Fibroblast of skin of left quadriceps (primary cell): ENCODE results near the gene CLCN4.

Experiments used
- DNase-seq, 2 experiments: peaks; one replicate each; pipeline ENCODE4 v3.0.0-alpha.2; 2013; ENCODE audit warnings: low read depth in 2 of 2

Gene CLCN4

DNA sequence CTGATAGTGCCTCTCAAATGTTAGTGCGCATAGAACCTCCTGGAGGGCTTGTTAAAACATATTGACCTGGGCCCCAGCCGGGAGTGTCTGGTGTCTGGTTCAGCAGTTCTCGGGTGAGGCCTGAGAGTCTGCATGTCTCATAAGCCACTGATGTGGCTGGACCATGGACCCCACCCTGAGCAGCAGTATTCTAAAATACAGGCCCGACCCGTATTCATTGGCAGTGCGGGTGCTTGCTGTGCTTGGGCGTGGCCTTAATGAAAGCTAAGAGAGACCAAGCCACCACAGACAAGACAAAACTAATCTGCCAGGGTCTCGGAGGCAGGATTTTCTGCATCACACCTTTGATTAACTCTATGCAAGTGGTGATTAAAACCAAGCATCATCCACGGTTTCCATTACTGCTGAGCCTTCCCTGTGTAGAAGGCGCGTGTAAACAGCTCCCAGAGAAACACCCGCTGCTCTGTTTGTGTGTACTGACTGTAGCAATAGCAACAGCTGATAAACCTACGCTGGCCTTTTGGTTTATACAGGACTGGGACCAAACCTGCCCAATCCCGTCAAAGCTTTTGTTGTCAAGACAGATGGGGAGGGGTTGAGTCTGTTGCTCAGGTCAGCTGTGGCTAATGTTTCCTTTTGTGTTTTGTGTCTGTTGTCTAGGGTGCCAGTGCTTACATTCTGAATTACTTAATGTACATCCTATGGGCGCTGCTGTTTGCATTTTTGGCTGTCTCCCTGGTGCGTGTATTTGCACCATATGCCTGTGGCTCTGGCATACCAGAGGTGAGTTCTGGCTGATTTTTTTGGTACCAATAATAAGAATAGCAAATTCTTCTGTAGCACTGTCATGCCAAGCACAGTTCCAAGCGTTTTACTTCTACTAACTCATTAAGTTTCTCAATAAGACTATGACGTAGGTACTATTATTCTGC lies 40.8 kb downstream of the CLCN4 start:
- no peak for DNase-seq

- peak; percentile 31 to 32 for DNase-seq
These were observed 41.5 kb downstream of the CLCN4 start for GRCh38 chrX:10198254-10198653.

- DNase-seq: peak in 1 of 2 experiments; percentile 24
These were observed 42.4 kb downstream of the CLCN4 start for GRCh38 chrX:10199212-10199611.

- DNase-seq: no peak
These were observed 46.8 kb downstream of the CLCN4 start for GRCh38 chrX:10203617-10204016.

GRCh38 chrX:10206317-10206716 lies 49.5 kb downstream of the CLCN4 start:
- DNase-seq: no peak

- no peak for DNase-seq
These were observed 51.6 kb downstream of the CLCN4 start for GRCh38 chrX:10208281-10208856.

DNA sequence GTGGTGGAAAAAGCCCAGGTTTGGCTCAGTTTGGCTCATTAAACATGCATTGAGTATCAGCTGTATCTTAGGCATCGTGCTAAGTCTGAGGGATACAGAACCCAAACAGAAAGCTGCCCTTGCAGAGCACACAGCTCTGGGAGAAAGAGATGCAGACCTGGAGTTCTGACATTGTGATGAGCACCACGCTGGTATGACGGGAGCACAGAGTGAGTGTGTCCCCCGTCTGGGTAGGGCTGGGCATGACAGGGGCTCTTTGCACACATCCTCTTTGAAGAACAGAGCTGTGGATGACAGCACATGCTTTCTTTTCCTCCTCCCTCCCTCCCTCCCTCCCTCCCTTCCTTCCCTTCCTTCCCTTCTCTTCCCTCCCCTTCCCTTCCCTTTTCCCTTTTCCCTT lies 52.2 kb downstream of the CLCN4 start:
- DNase-seq: no peak

DNA sequence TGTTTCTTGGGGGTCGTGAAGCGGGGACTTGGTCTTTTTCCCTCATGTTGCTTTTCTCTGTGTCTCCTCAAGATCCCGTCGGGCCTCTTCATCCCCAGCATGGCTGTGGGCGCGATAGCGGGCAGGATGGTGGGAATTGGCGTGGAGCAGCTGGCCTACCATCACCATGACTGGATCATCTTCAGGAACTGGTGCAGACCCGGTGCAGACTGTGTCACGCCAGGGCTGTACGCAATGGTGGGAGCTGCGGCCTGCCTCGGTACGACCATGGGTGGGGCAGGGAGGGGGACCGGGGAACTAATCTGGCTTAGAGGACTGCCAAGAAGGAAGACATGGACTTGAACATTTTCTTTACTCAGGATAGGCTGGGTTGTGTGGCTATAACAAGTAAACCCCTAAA lies 55.6 kb downstream of the CLCN4 start:
- DNase-seq: no peak

- no peak for DNase-seq
These were observed 56.9 kb downstream of the CLCN4 start for GRCh38 chrX:10213716-10214115.

- no peak for DNase-seq
These were observed 59.4 kb downstream of the CLCN4 start for GRCh38 chrX:10216208-10216607.

DNA sequence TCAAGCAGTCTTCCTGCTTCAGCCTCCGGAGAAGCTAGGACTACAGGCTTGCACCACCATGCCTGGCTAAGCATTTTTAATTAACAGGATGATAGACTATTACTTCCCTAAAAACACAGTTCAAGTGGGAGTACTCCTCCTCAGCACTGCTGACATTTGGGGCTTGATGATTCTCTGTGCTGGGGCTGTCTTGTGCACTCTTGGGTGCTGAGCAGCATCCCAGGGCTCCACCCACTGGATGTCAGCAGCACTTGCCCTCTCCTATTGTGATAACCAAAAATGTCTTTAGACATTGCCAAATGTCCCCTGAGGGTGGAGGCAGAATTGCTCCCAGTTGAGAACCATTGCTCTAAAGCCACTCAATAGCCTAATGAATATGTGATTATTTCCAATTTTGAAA lies 60.4 kb downstream of the CLCN4 start:
- no peak for DNase-seq

- no peak for DNase-seq
These were observed 64.9 kb downstream of the CLCN4 start for GRCh38 chrX:10221651-10222050.

DNA sequence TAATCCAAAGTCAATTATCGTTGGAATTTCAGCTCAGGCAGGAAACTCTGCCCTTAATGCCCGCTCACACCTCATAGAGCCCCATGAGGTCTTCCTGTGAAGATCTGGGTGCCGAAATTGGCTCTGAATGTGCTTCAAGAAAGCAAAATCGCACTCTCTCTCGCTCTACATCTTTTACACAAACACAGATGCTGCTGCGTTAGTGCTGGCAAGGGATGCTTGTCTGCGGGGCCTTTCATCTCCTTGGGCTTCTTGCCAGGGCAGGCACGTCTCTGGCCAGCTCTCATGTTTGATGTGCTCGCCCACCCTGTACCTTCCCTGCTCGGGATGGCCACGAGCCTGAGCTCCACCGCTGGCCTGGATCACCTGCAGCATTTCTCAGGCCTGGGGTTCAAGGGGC lies 66.5 kb downstream of the CLCN4 start:
- no peak for DNase-seq

DNA sequence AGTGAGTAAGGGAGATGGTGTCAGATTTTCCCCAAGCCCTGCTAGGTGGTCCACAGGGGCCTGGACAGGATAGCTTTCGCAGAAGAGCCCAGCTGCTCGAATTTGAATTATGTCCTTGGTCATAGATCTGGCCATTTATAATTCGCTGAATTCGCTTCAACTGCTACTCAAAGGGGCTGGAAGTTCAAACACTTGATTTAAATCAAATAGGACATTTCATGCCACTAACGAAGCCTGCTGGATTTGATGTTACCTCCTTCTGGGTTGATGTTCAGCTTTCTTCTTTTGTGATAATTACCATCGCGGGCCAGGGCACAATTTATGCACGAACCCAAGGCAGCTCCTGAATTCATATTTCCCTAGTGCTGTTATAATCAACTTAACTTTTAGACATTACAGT lies 67.0 kb downstream of the CLCN4 start:
- DNase-seq: no peak

- no peak for DNase-seq
These were observed 73.4 kb downstream of the CLCN4 start for GRCh38 chrX:10230222-10230621.

DNA sequence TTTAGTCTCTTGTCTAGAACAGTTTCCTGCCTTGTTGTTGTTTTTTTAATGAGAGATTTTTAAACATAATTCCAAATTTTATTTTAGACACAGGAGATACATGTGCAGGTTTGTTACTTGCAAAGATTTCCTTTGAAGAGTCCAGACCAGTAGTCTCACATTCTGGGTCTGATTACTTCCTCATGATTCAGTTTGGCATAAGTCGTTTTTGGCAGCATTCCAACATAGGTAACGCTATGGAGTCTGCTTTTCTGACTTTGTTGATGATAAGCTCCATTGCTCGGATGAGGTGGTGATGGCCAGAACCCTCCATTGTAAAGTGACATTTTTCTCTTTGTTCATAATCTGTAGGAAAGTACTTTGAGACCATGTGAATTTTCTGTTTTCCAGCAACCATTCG lies 74.7 kb downstream of the CLCN4 start:
- DNase-seq: no peak

- DNase-seq: no peak
These were observed 76.4 kb downstream of the CLCN4 start for GRCh38 chrX:10233173-10233572.

- DNase-seq: no peak
These were observed 76.9 kb downstream of the CLCN4 start for GRCh38 chrX:10233696-10234095.

GRCh38 chrX:10235851-10236250 lies 79.1 kb downstream of the CLCN4 start:
- DNase-seq: peak; percentile 51 to 59

- no peak for DNase-seq
These were observed 80.5 kb downstream of the CLCN4 start for GRCh38 chrX:10237241-10237640.

DNA sequence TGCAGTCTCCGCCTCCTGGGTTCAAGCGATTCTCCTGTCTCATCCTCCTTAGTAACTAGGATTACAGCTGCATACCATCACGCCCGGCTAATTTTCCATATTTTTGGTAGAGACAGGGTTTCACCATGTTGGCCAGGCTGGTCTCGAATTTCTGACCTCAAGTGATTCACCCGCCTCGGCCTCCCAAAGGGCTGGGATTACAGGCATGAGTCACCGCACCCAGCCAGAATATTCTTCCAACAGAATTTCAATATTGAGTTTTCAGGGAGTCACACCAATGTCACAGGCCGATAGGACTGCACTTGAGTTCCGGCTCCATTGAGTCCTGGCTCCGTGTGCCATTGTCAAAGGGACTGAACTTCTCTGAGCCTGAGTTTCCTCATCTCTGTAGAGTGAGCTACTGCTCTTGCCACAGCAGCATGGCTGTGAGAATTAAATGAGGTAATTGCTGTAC lies 82.9 kb downstream of the CLCN4 start:
- DNase-seq: peak; percentile 21 to 28

DNA sequence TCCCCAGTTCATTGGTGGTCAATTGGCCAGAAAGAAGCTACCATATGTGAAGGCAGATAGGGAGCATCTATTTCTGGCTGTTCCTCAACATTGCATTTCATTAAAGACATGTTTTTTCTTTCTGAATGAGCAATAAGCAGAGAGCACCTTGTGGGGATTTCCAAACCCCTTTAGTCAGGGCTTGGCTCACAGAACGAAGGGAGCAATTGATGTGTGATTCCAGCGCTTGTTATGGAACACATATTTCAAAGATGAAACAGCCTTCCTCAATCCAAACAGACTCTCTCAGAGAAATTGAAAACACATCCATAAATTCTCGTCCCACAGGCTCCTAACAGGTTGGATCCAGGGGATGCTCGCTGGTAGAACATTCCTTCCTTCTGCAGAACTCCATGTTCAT lies 84.1 kb downstream of the CLCN4 start:
- DNase-seq: peak; percentile 59 to 65

DNA sequence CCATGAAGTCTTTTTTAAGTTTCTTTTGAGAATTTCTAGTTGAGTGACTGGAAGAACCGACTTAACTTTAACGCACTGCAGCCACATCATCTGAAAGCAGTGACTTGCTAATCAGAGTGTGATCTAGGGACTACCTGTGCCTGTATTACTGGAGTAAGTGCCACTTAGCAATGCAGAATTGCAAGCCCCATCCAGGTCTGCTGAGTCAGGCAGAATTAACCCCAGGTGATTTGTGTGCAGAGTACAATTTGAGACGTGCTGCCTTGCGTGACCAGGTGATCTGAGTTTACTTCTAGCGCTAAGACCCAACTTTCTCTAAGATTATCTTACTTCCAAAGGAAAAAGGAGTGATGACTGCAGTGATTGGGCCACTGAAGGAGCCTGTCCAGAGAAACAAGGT lies 85.3 kb downstream of the CLCN4 start:
- no peak for DNase-seq
